ENCODE data around the gene LMAN2.

LMAN2 gene

GRCh38 chr5:177396078-177396477 is 44.6 kb upstream of the LMAN2 start:
- H3K4me2 ChIP-seq (ENCODE audit: low read length) = no peak overlapping the region
- H3K9ac ChIP-seq = no peak overlapping the region
- no peak overlapping the region for H3K27ac ChIP-seq
- H3K4me1 ChIP-seq = no peaks in the 10 kb centered on the region
- H3K9me3 ChIP-seq (ENCODE audit: control insufficient read depth, low read length) = no peaks in the 10 kb centered on the region
- no peak for TF ChIP-seq CTCF (IDR thresholded peaks at IDR 0.05)
- H3K36me3 ChIP-seq (ENCODE audit: control insufficient read depth, insufficient read depth, low read length) = no peaks in the 10 kb centered on the region
- no peaks in the 10 kb centered on the region for H3K79me2 ChIP-seq
- no peak overlapping the region for H3K4me3 ChIP-seq (ENCODE audit: low read depth, low read length)
- H3K27me3 ChIP-seq (ENCODE audit: control insufficient read depth, insufficient read depth, low read length) = no peaks in the 10 kb centered on the region
- H2AFZ ChIP-seq = no peak overlapping the region

- Histone ChIP-seq H3K4me1 (no peaks in the 10 kb centered on the region), H3K4me3 (ENCODE audit: low read depth, low read length) (no peak overlapping the region), H3K9ac (no peak overlapping the region), H3K27me3 (ENCODE audit: control insufficient read depth, insufficient read depth, low read length) (no peaks in the 10 kb centered on the region), H3K27ac (no peak overlapping the region), H3K36me3 (ENCODE audit: control insufficient read depth, insufficient read depth, low read length) (no peaks in the 10 kb centered on the region), H3K79me2 (no peaks in the 10 kb centered on the region), H3K9me3 (ENCODE audit: control insufficient read depth, low read length) (no peaks in the 10 kb centered on the region), H3K4me2 (ENCODE audit: low read length) (no peak overlapping the region), H2AFZ (no peak overlapping the region)
- TF ChIP-seq CTCF (IDR thresholded peaks at IDR 0.05) = no peak
Observed at GRCh38 chr5:177393990-177394389, 42.5 kb upstream of the LMAN2 start.

GRCh38 chr5:177393206-177393765 is 41.8 kb upstream of the LMAN2 start:
- no peaks in the 10 kb centered on the region for H3K79me2 ChIP-seq
- H3K36me3 ChIP-seq (ENCODE audit: control insufficient read depth, insufficient read depth, low read length) = no peaks in the 10 kb centered on the region
- no peak overlapping the region for H3K4me3 ChIP-seq (ENCODE audit: low read depth, low read length)
- TF ChIP-seq CTCF (IDR thresholded peaks at IDR 0.05) = no peak
- no peaks in the 10 kb centered on the region for H3K27me3 ChIP-seq (ENCODE audit: control insufficient read depth, insufficient read depth, low read length)
- no peak overlapping the region for H2AFZ ChIP-seq
- no peak overlapping the region for H3K27ac ChIP-seq
- H3K9me3 ChIP-seq (ENCODE audit: control insufficient read depth, low read length) = no peaks in the 10 kb centered on the region
- no peaks in the 10 kb centered on the region for H3K4me1 ChIP-seq
- H3K4me2 ChIP-seq (ENCODE audit: low read length) = no peak overlapping the region
- H3K9ac ChIP-seq = no peak overlapping the region

- Histone ChIP-seq H3K27me3 (ENCODE audit: control insufficient read depth, insufficient read depth, low read length) (no peaks in the 10 kb centered on the region), H3K4me1 (no peaks in the 10 kb centered on the region), H3K4me3 (ENCODE audit: low read depth, low read length) (no peak overlapping the region), H3K4me2 (ENCODE audit: low read length) (no peak overlapping the region), H3K9ac (no peak overlapping the region), H3K9me3 (ENCODE audit: control insufficient read depth, low read length) (no peaks in the 10 kb centered on the region), H3K27ac (no peak overlapping the region), H2AFZ (no peak overlapping the region), H3K36me3 (ENCODE audit: control insufficient read depth, insufficient read depth, low read length) (no peaks in the 10 kb centered on the region), H3K79me2 (no peaks in the 10 kb centered on the region)
- no peak for TF ChIP-seq CTCF (IDR thresholded peaks at IDR 0.05)
Observed at GRCh38 chr5:177392765-177393164, 41.3 kb upstream of the LMAN2 start.

All from parathyroid adenoma (tissue), 2 donors.